Ishikawa (cell line): ENCODE data around the gene ZNF879.

Experiments used
- CEBPB ChIP-seq: IDR thresholded peaks from 2 replicates; pipeline ENCODE4 v1.6.1; 2012
- CREB1 ChIP-seq: IDR thresholded peaks from 2 replicates; pipeline ENCODE4 v1.6.1; 2012; ENCODE audit warnings: low read depth
- EGR1 ChIP-seq: IDR thresholded peaks from 2 replicates; pipeline ENCODE4 v1.6.1; 2012
- EP300 ChIP-seq: IDR thresholded peaks from 2 replicates; pipeline ENCODE4 v1.6.1; 2012; ENCODE audit warnings: borderline replicate concordance
- FOXM1 ChIP-seq: IDR thresholded peaks from 2 replicates; pipeline ENCODE4 v1.6.1; 2012; ENCODE audit warnings: low read depth, borderline replicate concordance
- MAX ChIP-seq: IDR thresholded peaks from 2 replicates; pipeline ENCODE4 v1.6.1; 2012
- NFIC ChIP-seq: IDR thresholded peaks from 2 replicates; pipeline ENCODE4 v1.6.1; 2012
- RAD21 ChIP-seq: IDR thresholded peaks from 2 replicates; pipeline ENCODE4 v1.6.1; 2012; ENCODE audit warnings: low read depth
- REST ChIP-seq: IDR thresholded peaks from 2 replicates; pipeline ENCODE4 v1.6.1; 2012; ENCODE audit warnings: low read depth, mild to moderate bottlenecking
- TAF1 ChIP-seq: IDR thresholded peaks from 2 replicates; pipeline ENCODE4 v1.6.1; 2012; ENCODE audit warnings: low read depth, mild to moderate bottlenecking
- TCF12 ChIP-seq: IDR thresholded peaks from 2 replicates; pipeline ENCODE4 v1.6.1; 2012; ENCODE audit warnings: low read depth
- TEAD4 ChIP-seq: IDR thresholded peaks from 2 replicates; pipeline ENCODE4 v1.6.1; 2012
- YY1 ChIP-seq: IDR thresholded peaks from 2 replicates; pipeline ENCODE4 v1.6.1; 2012; ENCODE audit warnings: low read depth
- ZBTB7A ChIP-seq: IDR thresholded peaks from 2 replicates; pipeline ENCODE4 v1.6.1; 2012; ENCODE audit warnings: low read depth
- TF ChIP-seq, protein P1 (sequence below): IDR thresholded peaks from 2 replicates; pipeline ENCODE4 v1.6.1; 2012

ZNF879 gene

GRCh38 chr5:179023528-179024189, at the start of gene ZNF879:
Gene ZNF879 (plus strand): TSS chr5:179023804. CDS start chr5:179025005, 1,201 bp downstream.
- TF ChIP-seq TEAD4 = no peak
- no peak for TF ChIP-seq REST
- TF ChIP-seq TCF12 = no peak
- TF ChIP-seq EP300 = no peak
- no peak for TF ChIP-seq TAF1
- TF ChIP-seq ZBTB7A = no peak
- TF ChIP-seq RAD21 = no peak
- no peak for TF ChIP-seq YY1
- TF ChIP-seq CREB1 = no peak
- no peak for TF ChIP-seq CEBPB
- no peak for TF ChIP-seq EGR1
- no peak for TF ChIP-seq MAX
- TF ChIP-seq, protein P1, sequence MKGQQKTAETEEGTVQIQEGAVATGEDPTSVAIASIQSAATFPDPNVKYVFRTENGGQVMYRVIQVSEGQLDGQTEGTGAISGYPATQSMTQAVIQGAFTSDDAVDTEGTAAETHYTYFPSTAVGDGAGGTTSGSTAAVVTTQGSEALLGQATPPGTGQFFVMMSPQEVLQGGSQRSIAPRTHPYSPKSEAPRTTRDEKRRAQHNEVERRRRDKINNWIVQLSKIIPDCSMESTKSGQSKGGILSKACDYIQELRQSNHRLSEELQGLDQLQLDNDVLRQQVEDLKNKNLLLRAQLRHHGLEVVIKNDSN = no peak
- no peak for TF ChIP-seq NFIC

DNA sequence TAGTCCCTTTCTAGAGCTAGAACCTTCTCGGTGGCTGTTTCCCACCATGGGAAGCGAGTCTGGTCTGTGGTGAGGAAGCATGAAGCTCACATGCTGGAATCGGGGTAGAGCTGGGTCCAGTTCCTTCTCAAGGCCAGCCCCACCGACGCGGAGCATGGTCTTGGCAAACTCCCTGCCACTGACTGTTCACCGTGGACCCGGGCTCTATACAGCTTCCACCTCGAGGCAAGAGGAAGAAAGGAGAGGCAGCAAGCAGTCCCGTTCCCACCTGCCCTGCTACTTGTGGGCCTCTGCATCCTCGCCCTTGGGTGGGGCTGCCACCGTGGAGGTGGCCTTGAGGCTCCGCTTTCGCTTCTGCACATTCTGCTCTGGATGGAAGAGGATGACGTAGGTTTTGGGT, 42.2 kb upstream of the ZNF879 start:
- TF ChIP-seq FOXM1 (no peak), EP300 (no peak), TEAD4 (no peak), ZBTB7A (no peak), MAX (no peak), CEBPB (no peak), TCF12 (no peak), YY1 (no peak), REST (no peak), NFIC (no peak)
- TF ChIP-seq, protein P1 = no peak

GRCh38 chr5:178982941-178983340, 40.7 kb upstream of the ZNF879 start:
- no peak for TF ChIP-seq EGR1
- no peak for TF ChIP-seq EP300
- TF ChIP-seq, protein P1 = no peak
- TF ChIP-seq YY1 = no peak
- TF ChIP-seq NFIC = no peak
- no peak for TF ChIP-seq CEBPB
- no peak for TF ChIP-seq TCF12
- no peak for TF ChIP-seq TAF1
- TF ChIP-seq TEAD4 = no peak
- no peak for TF ChIP-seq CREB1
- TF ChIP-seq REST = no peak
- no peak for TF ChIP-seq ZBTB7A
- TF ChIP-seq RAD21 = no peak
- TF ChIP-seq FOXM1 = no peak
- no peak for TF ChIP-seq MAX

DNA sequence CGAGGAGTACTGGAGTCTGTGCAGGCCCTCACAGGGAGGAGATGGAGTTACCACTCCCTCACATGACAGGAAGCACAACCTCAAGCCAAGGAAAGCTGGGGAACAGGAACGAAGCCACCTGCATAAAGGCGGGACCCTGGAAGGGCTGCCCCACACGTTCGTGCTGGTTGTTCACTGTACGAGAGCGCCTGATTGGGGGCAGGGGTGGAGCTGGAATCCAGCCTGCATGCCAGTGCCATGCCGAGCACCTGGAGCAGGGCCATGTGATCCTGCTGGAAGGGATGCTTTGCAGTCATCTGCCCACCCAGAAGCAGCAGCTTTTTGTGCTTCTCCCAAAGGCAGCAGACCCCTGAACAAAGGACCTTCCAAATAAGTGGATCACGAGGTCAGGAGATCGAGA, 39.9 kb upstream of the ZNF879 start:
- TF ChIP-seq TCF12 = no peak
- no peak for TF ChIP-seq EP300
- TF ChIP-seq TAF1 = no peak
- TF ChIP-seq REST = no peak
- TF ChIP-seq FOXM1 = no peak
- TF ChIP-seq EGR1 = no peak
- no peak for TF ChIP-seq MAX
- TF ChIP-seq YY1 = no peak
- no peak for TF ChIP-seq TEAD4
- TF ChIP-seq ZBTB7A = no peak
- TF ChIP-seq CEBPB = no peak
- TF ChIP-seq RAD21 = no peak
- TF ChIP-seq NFIC = no peak
- TF ChIP-seq, protein P1 = no peak
- TF ChIP-seq CREB1 = no peak
